BJ (cell line): ENCODE data around the gene SND1. TPM values are rescaled to one million over a fixed set of nuclear protein-coding genes. Genes with fewer than 3 reads are reported as not detected.

ENCODE experiments used
- CTCF ChIA-PET: fragments of 350-600 bp; formaldehyde crosslinking; extraction: SDS; loops from one replicate; lab custom pipeline; 2021; ENCODE audit warnings: antibody characterized with exemption, inconsistent platforms; lab: Yijun Ruan, JAX
- POLR2A ChIA-PET: fragments of 300-600 bp; sonication (Branson Sonifier 250); formaldehyde crosslinking; extraction: SDS; loops from one replicate; lab custom pipeline; 2021; ENCODE audit warnings: antibody characterized with exemption; lab: Charles Lee
- DNase-seq: peaks from one replicate; pipeline ENCODE4 v3.0.0-alpha.2; 2011; ENCODE audit warnings: low read depth
- H3K27me3 ChIP-seq: 2 replicates; pipeline ENCODE4 v1.6.0; 2011; ENCODE audit warnings: low read length; ENCODE audit not compliant: control insufficient read depth, insufficient read depth
- H3K36me3 ChIP-seq: 2 replicates; pipeline ENCODE4 v1.5.1; 2011; ENCODE audit warnings: low read length; ENCODE audit not compliant: control insufficient read depth, insufficient read depth
- H3K4me3 ChIP-seq: 2 replicates; pipeline ENCODE4 v1.5.1; 2011; ENCODE audit warnings: low read depth, mild to moderate bottlenecking, control low read depth, low read length
- CTCF ChIP-seq: IDR thresholded peaks from 2 replicates; pipeline ENCODE4 v1.5.1; 2011; ENCODE audit warnings: low read depth, mild to moderate bottlenecking, control low read depth, inconsistent platforms, low read length, moderate library complexity; ENCODE audit not compliant: insufficient read depth
- polyA plus RNA-seq: library from polyadenylated mRNA; depleted of rRNA; stranded (reverse); fragments of >200 nt; gene quantifications from 2 replicates; pipeline ENCODE4 v1.2.3, GENCODE V29; 2011

SND1 gene
- polyA plus RNA-seq, 1 experiment = 203 TPM

GRCh38 chr7:127950233-127950935, 298.4 kb downstream of the SND1 start:
- CTCF ChIA-PET = interaction anchor here (0.7 to 1.5 kb wide), 3 partner anchors 9 to 185 kb away, joined by 3 to 4 read pairs (median 3); no protein-coding TSS in a partner anchor
- H3K4me3 ChIP-seq = no peak overlapping the region

DNA sequence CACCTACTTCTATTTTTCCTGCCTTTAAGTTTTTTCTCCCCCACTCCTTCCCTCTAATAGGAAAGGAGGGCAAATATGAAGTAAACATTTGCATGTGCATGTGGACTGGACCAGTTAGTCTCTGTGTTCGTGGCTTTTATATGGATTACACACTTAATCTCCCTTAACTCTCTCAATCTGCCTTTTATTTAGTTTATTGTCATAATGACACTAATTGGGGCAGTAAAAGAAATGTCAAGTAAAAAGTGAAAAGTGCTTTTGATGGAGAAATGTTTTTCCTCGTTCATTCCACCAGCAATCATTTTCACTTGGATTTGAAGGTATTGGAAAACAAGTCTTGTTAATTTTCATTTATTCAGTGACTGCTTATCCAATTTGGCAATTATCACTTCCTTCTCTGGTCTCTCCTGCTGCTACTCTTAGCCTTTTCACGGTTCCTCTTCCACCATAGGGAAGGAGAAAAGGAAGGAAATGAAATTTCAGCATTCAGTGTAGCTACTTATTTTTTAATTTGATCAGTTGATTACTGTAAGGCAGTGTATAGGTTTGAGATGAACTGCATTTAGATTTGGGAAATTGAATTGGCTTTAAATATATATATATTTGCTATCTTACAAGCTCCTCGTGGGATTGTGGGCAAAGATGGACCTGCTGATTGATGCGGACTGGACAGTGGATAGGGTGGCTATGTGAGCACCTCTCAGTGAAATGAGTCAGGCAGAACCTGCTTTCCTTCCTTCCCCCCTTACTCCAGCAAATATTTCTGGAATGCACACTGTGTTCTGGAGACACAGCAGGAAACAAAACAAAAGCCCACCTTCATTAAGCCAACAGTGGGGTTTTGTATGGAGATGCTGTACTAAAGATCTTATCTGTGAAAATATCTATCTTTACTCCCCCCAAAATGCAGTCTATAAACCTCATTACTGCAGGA, 301.7 kb downstream of the SND1 start:
- DNase-seq = no peak
- TF ChIP-seq CTCF = no peak
- Histone ChIP-seq H3K27me3 (no peaks in the 10 kb centered on the region), H3K4me3 (no peak overlapping the region), H3K36me3 (no peaks in the 10 kb centered on the region; the same call in 1 of the 2 replicates)
- ChIA-PET POLR2A (interaction anchor here (0.6 kb wide), 1 partner anchor 25 kb away, joined by 3 read pairs; no protein-coding TSS in a partner anchor), CTCF (no interaction called here)

More at GRCh38 chr7:127950233-127950935, 298.4 kb downstream of the SND1 start:
- no peak for TF ChIP-seq CTCF
- Histone ChIP-seq H3K27me3 (no peaks in the 10 kb centered on the region), H3K36me3 (no peaks in the 10 kb centered on the region)
- POLR2A ChIA-PET = no interaction called here
- no peak for DNase-seq

DNA sequence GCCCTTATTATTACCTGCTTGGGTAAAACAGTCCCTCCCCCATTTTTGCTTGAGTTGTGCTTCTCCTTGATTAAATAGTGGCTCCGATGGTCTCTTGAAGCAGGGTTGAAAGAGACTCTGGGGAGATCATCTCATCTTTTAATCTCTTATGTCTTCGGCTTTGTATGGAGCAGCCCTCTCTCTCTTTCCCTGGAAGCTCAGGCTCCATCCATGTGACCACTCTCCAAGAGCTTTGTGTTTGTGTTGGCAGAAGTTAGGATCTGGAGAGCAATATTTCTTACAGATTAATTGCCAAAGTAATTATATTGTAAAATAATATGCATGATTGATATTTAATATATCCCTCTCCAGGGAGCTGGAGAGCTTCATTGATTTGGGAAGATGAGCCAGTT, 302.4 kb downstream of the SND1 start:
- DNase-seq = no peak
- CTCF ChIA-PET = no interaction called here
- H3K36me3 ChIP-seq = no peaks in the 10 kb centered on the region; the same call in 1 of the 2 replicates
- H3K4me3 ChIP-seq = no peak overlapping the region
- TF ChIP-seq CTCF = no peak
- POLR2A ChIA-PET = interaction anchor here (0.6 kb wide), 1 partner anchor 26 kb away, joined by 3 read pairs; no protein-coding TSS in a partner anchor
- H3K27me3 ChIP-seq = no peaks in the 10 kb centered on the region

- ChIA-PET POLR2A (no interaction called here), CTCF (no interaction called here)
- Histone ChIP-seq H3K27me3 (no peaks in the 10 kb centered on the region), H3K4me3 (no peak overlapping the region), H3K36me3 (no peaks in the 10 kb centered on the region; the same call in 1 of the 2 replicates)
- DNase-seq = no peak
- no peak for TF ChIP-seq CTCF
Measured at GRCh38 chr7:127955051-127955531, 303.1 kb downstream of the SND1 start.

GRCh38 chr7:127957886-127958285, 305.9 kb downstream of the SND1 start:
- Histone ChIP-seq H3K27me3 (no peaks in the 10 kb centered on the region), H3K36me3 (no peaks in the 10 kb centered on the region; the same call in 1 of the 2 replicates), H3K4me3 (no peak overlapping the region)
- ChIA-PET CTCF (no interaction called here), POLR2A (no interaction called here)
- DNase-seq = no peak
- no peak for TF ChIP-seq CTCF
